Dorsolateral prefrontal cortex (tissue), 118 donors: Measurements from ENCODE around the gene CTAGE8. TPM values are rescaled to one million over a fixed set of nuclear protein-coding genes. Genes with fewer than 3 reads are reported as not detected.

Source experiments
- total RNA-seq, 120 experiments: library from RNA; stranded (reverse); gene quantifications; one replicate each; pipeline versions ENCODE4 v1.2.3 to v1.2.4, GENCODE V29; 2022

The CTAGE8 gene
- total RNA-seq, 120 experiments from 2014 or later = 0.19 to 1.0 (median 0.42) TPM; not detected in 83

Other genes starting within 250 kb of the CTAGE8 start
- not detected for gene OR2A5, start 220.3 kb downstream of the CTAGE8 start, total RNA-seq
- not detected for gene OR2A25, start 199.5 kb downstream of the CTAGE8 start, total RNA-seq
- not detected for gene OR2A12, start 183.0 kb downstream of the CTAGE8 start, total RNA-seq
- gene OR2A2, start 159.7 kb downstream of the CTAGE8 start, total RNA-seq = not detected
- gene OR2A14, start 146.1 kb downstream of the CTAGE8 start, total RNA-seq = not detected
- 1 to 10 TPM in 2 of 120 experiments, under 1 TPM in 38, not detected in 80; 0.19 to 1.4 (median 0.32) TPM for gene CTAGE4, start 85.8 kb downstream of the CTAGE8 start, total RNA-seq
- 1 to 10 TPM in 9 of 120 experiments, under 1 TPM in 74, not detected in 37; 0.14 to 1.8 (median 0.53) TPM for gene ARHGEF35, start 73.5 kb downstream of the CTAGE8 start, total RNA-seq
- under 1 TPM in 8 of 120 experiments, not detected in 112; 0.09 to 0.38 (median 0.16) TPM for gene OR2A42, start 29.7 kb downstream of the CTAGE8 start, total RNA-seq
- gene OR2A7, start 4.5 kb downstream of the CTAGE8 start, total RNA-seq = 1 to 10 TPM in 2 of 120 experiments, under 1 TPM in 53, not detected in 65; 0.14 to 1.1 (median 0.49) TPM
- gene OR2A1, start 43.1 kb upstream of the CTAGE8 start, total RNA-seq = under 1 TPM in 5 of 120 experiments, not detected in 115; 0.09 to 0.26 (median 0.11) TPM
- 1 to 10 TPM in 78 of 120 experiments, under 1 TPM in 41, not detected in 1; 0.23 to 5.4 (median 1.3) TPM for gene ARHGEF5, start 86.1 kb upstream of the CTAGE8 start, total RNA-seq
- gene NOBOX, start 134.4 kb upstream of the CTAGE8 start, total RNA-seq = under 1 TPM in 1 of 120 experiments, not detected in 119; 0.23 TPM